Trophoblast cell (in vitro differentiated cells and primary cell): ENCODE data around the gene ARL6IP6.

Experiments
- DNase-seq, 2 donors: peaks; one replicate each; pipeline ENCODE4 v3.0.0-alpha.2; 2016
- H2AFZ ChIP-seq: 2 replicates; pipeline ENCODE4 v1.6.1; 2013; ENCODE audit warnings: low read length, moderate library complexity, mild to moderate bottlenecking; ENCODE audit not compliant: insufficient read depth, poor library complexity
- H2AK5ac ChIP-seq: 2 replicates; pipeline ENCODE4 v1.6.1; 2013; ENCODE audit warnings: mild to moderate bottlenecking, low read length
- H2BK120ac ChIP-seq: 2 replicates; pipeline ENCODE4 v1.6.1; 2013; ENCODE audit warnings: low read length, mild to moderate bottlenecking, moderate library complexity; ENCODE audit not compliant: insufficient read depth, poor library complexity
- H2BK12ac ChIP-seq: 2 replicates; pipeline ENCODE4 v1.6.1; 2013; ENCODE audit warnings: mild to moderate bottlenecking, low read length, moderate library complexity
- H2BK5ac ChIP-seq: 2 replicates; pipeline ENCODE4 v1.6.1; 2013; ENCODE audit warnings: low read length, low read depth, moderate library complexity, mild to moderate bottlenecking; ENCODE audit not compliant: poor library complexity
- H3K14ac ChIP-seq: 2 replicates; pipeline ENCODE4 v1.6.1; 2013; ENCODE audit warnings: mild to moderate bottlenecking, low read length
- H3K18ac ChIP-seq: 2 replicates; pipeline ENCODE4 v1.6.1; 2013; ENCODE audit warnings: mild to moderate bottlenecking, low read length
- H3K23ac ChIP-seq: 2 replicates; pipeline ENCODE4 v1.6.1; 2013; ENCODE audit warnings: low read length
- H3K27ac ChIP-seq: 2 replicates; pipeline ENCODE4 v1.5.1; 2013; ENCODE audit warnings: low read depth, mild to moderate bottlenecking, inconsistent platforms, low read length, moderate library complexity
- H3K27me3 ChIP-seq: 2 replicates; pipeline ENCODE4 v1.6.1; 2013; ENCODE audit warnings: inconsistent platforms, mild to moderate bottlenecking, low read length, moderate library complexity; ENCODE audit not compliant: insufficient read depth
- H3K36me3 ChIP-seq, 2 experiments: 1 replicate in 1 of 2; 2 replicates in 1 of 2; pipeline ENCODE4 v1.6.1; 2013; ENCODE audit warnings: low read length in 2 of 2, mild to moderate bottlenecking in 2 of 2, moderate library complexity in 1 of 2; ENCODE audit not compliant: insufficient read depth in 2 of 2, control insufficient read depth in 1 of 2
- H3K4ac ChIP-seq: 2 replicates; pipeline ENCODE4 v1.6.1; 2013; ENCODE audit warnings: low read depth, mild to moderate bottlenecking, low read length, moderate library complexity
- H3K4me1 ChIP-seq, 2 experiments: 1 replicate in 1 of 2; 2 replicates in 1 of 2; pipeline ENCODE4 v1.6.1; 2013; ENCODE audit warnings: low read length in 2 of 2, mild to moderate bottlenecking in 2 of 2, moderate library complexity in 1 of 2; ENCODE audit not compliant: insufficient read depth in 2 of 2, control insufficient read depth in 1 of 2
- H3K4me2 ChIP-seq: 2 replicates; pipeline ENCODE4 v1.6.1; 2013; ENCODE audit warnings: inconsistent platforms, mild to moderate bottlenecking, low read length, moderate library complexity
- H3K4me3 ChIP-seq: 2 replicates; pipeline ENCODE4 v1.5.1; 2013; ENCODE audit warnings: mild to moderate bottlenecking, low read depth, low read length, inconsistent platforms
- H3K79me1 ChIP-seq: one replicate; pipeline ENCODE4 v1.6.1; 2013; ENCODE audit warnings: low read length
- H3K79me2 ChIP-seq: 2 replicates; pipeline ENCODE4 v1.6.1; 2013; ENCODE audit warnings: low read length, mild to moderate bottlenecking; ENCODE audit not compliant: control insufficient read depth, insufficient read depth, poor library complexity
- H3K9ac ChIP-seq: 2 replicates; pipeline ENCODE4 v1.6.1; 2013; ENCODE audit warnings: mild to moderate bottlenecking, low read length
- H3K9me3 ChIP-seq: 2 replicates; pipeline ENCODE4 v1.6.1; 2013; ENCODE audit warnings: low read depth, mild to moderate bottlenecking, control low read depth, inconsistent platforms, low read length; ENCODE audit not compliant: insufficient read depth
- H4K12ac ChIP-seq: 2 replicates; pipeline ENCODE4 v1.6.1; 2013; ENCODE audit warnings: low read depth, mild to moderate bottlenecking, low read length, moderate library complexity
- H4K8ac ChIP-seq: 2 replicates; pipeline ENCODE4 v1.6.1; 2013; ENCODE audit warnings: low read depth, mild to moderate bottlenecking, low read length, moderate library complexity
- H4K91ac ChIP-seq: one replicate; pipeline ENCODE4 v1.6.1; 2013; ENCODE audit warnings: low read depth, mild to moderate bottlenecking, low read length, moderate library complexity
- WGBS: extraction: QIAGEN DNeasy Blood & Tissue Kit; methylation state at CpG from one replicate; pipeline ENCODE4 v1.1.7; 2013; ENCODE audit warnings: missing lambda C conversion rate; ENCODE audit not compliant: insufficient read length, insufficient coverage; ENCODE audit errors: extremely low coverage; 5-methylcytosine and 5-hydroxymethylcytosine counted together

ARL6IP6 gene

GRCh38 chr2:152715854-152716428 lies 2.5 kb upstream of the ARL6IP6 start:
- Histone ChIP-seq H3K4me2 (peak overlapping the region; percentile 78), H3K27ac (no peak overlapping the region), H3K79me1 (peaks cover 17% of the 10 kb centered on the region), H2AFZ (no peak overlapping the region), H3K27me3 (no peaks in the 10 kb centered on the region), H3K79me2 (peaks cover 15% of the 10 kb centered on the region), H4K91ac (no peak overlapping the region), H4K12ac (no peak overlapping the region), H3K9ac (no peak overlapping the region), H3K4ac (peak overlapping the region; percentile 97), H3K4me1 (peaks cover 0 to 5% of the 10 kb centered on the region in 2 experiments), H4K8ac (no peak overlapping the region), H2BK12ac (no peak overlapping the region), H3K4me3 (no peak overlapping the region), H3K36me3 (peaks cover 2 to 5% of the 10 kb centered on the region in 2 experiments), H2BK120ac (no peak overlapping the region), H3K23ac (no peak overlapping the region), H2AK5ac (no peak overlapping the region), H3K9me3 (no peaks in the 10 kb centered on the region), H2BK5ac (no peak overlapping the region), H3K18ac (no peak overlapping the region), H3K14ac (no peak overlapping the region)
- no CpG with 5 or more reads among the region's 8 CpGs for WGBS
- no peak for DNase-seq

GRCh38 chr2:152716805-152717227 lies 1.6 kb upstream of the ARL6IP6 start:
- Histone ChIP-seq H3K79me1 (peaks cover 17% of the 10 kb centered on the region), H4K91ac (peak overlapping the region; percentile 78), H3K36me3 (peaks cover 2 to 3% of the 10 kb centered on the region in 2 experiments), H2BK120ac (peak overlapping the region; percentile 54), H2AK5ac (peak overlapping the region; percentile 13), H3K79me2 (peaks cover 15% of the 10 kb centered on the region), H3K4ac (peak overlapping the region; percentile 64), H3K4me1 (peaks cover 0 to 5% of the 10 kb centered on the region in 2 experiments), H3K23ac (no peak overlapping the region), H2AFZ (peak overlapping the region; percentile 19), H2BK5ac (peak overlapping the region; percentile 68), H3K27me3 (no peaks in the 10 kb centered on the region), H3K27ac (peak overlapping the region; percentile 77), H4K8ac (peak overlapping the region; percentile 90), H3K9me3 (no peaks in the 10 kb centered on the region), H3K4me3 (peak overlapping the region; percentile 98), H4K12ac (peak overlapping the region; percentile 94), H3K4me2 (peak overlapping the region; percentile 59), H3K9ac (peak overlapping the region; percentile 99), H3K18ac (peak overlapping the region; percentile 65), H2BK12ac (no peak overlapping the region), H3K14ac (peak overlapping the region; percentile 83)
- no CpG with 5 or more reads among the region's 13 CpGs for WGBS
- DNase-seq: peak; percentile 3 to 36

- peak within 1 kb of the TSS; percentile 94 for H4K12ac ChIP-seq
- H3K23ac ChIP-seq: no peak within 1 kb of the TSS
- H3K9ac ChIP-seq: peak within 1 kb of the TSS; percentile 99
- H3K4me1 ChIP-seq: peaks cover 0 to 5% of the 10 kb centered on the region in 2 experiments
- peaks cover 17% of the 10 kb centered on the region for H3K79me1 ChIP-seq
- peak; percentile 99 to 100 for DNase-seq
- H3K4me2 ChIP-seq: peak within 1 kb of the TSS; percentile 78
- H3K4me3 ChIP-seq: peak within 1 kb of the TSS; percentile 98
- H3K4ac ChIP-seq: peak within 1 kb of the TSS; percentile 87
- peak within 1 kb of the TSS; percentile 94 for H2AFZ ChIP-seq
- H3K79me2 ChIP-seq: peaks cover 15% of the 10 kb centered on the region
- peak within 1 kb of the TSS; percentile 92 for H3K14ac ChIP-seq
- no peaks in the 10 kb centered on the region for H3K9me3 ChIP-seq
- no CpG with 5 or more reads among the region's 71 CpGs for WGBS
- H3K27ac ChIP-seq: peak within 1 kb of the TSS; percentile 96
- H2BK5ac ChIP-seq: peak within 1 kb of the TSS; percentile 97
- H4K91ac ChIP-seq: peak within 1 kb of the TSS; percentile 92
- H3K27me3 ChIP-seq: no peaks in the 10 kb centered on the region
- peak within 1 kb of the TSS; percentile 94 for H2BK120ac ChIP-seq
- peak within 1 kb of the TSS; percentile 35 for H2AK5ac ChIP-seq
- H3K36me3 ChIP-seq: peaks cover 2 to 3% of the 10 kb centered on the region in 2 experiments
- peak within 1 kb of the TSS; percentile 96 for H3K18ac ChIP-seq
- H4K8ac ChIP-seq: peak within 1 kb of the TSS; percentile 93
- H2BK12ac ChIP-seq: peak within 1 kb of the TSS; percentile 33
Observed at GRCh38 chr2:152717228-152718075, 968 bp upstream of the ARL6IP6 start, which contains the start of gene PRPF40A. Gene PRPF40A (minus strand): TSS chr2:152717461. CDS start chr2:152717439, 22 bp downstream.

GRCh38 chr2:152718909-152719645 lies 657 bp downstream of the ARL6IP6 start:
- Histone ChIP-seq H3K79me1 (peaks cover 17% of the 10 kb centered on the region), H4K91ac (peak overlapping the region; percentile 62), H4K12ac (peak overlapping the region; percentile 60), H3K23ac (no peak overlapping the region), H3K9ac (peak overlapping the region; percentile 74), H3K4me3 (peak overlapping the region; percentile 97), H3K27ac (peak overlapping the region; percentile 96), H2AK5ac (peak overlapping the region; percentile 26), H2BK12ac (no peak overlapping the region), H3K4me2 (peak overlapping the region; percentile 58), H3K36me3 (peaks cover 0 to 2% of the 10 kb centered on the region in 2 experiments), H3K79me2 (peaks cover 15% of the 10 kb centered on the region), H2AFZ (peak overlapping the region; percentile 40), H3K4ac (peak overlapping the region; percentile 67), H4K8ac (peak overlapping the region; percentile 84), H2BK120ac (peak overlapping the region; percentile 55), H3K18ac (peak overlapping the region; percentile 63), H3K9me3 (no peaks in the 10 kb centered on the region), H2BK5ac (peak overlapping the region; percentile 67), H3K4me1 (peaks cover 0 to 5% of the 10 kb centered on the region in 2 experiments), H3K14ac (peak overlapping the region; percentile 84), H3K27me3 (no peaks in the 10 kb centered on the region)
- DNase-seq: peak; percentile 73 to 80
- WGBS: no CpG with 5 or more reads among the region's 23 CpGs
